ENCODE measurements around the gene DNAJB6.

The DNAJB6 gene

DNA sequence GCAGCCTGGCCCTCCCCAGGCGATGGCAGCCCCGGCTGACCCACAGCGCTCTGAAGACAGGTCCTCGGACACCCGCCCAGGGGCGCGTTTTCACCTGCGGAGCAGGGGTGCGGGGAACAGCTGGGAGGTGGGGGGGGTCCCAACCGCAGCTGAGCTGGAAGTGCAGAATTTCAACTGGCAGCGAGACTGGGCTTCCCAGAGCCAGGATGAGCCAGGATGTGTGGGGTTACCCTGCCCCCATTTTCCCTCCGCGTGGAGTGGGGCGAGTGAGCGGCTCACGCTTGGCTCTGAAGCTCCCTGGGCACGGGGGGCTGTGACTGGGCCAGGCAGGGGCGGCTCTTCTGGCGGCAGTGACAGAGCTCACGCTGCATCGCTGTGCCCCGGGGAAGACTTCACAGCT is 70.2 kb downstream of the DNAJB6 start:
- Histone ChIP-seq H3K27ac (ENCODE audit: insufficient read depth in 1 of 2, low read depth in 1 of 2, low read length in 2 of 2, poor library complexity in 1 of 2, severe bottlenecking in 2 of 2) (no peak overlapping the region), H3K4me3 (ENCODE audit: control insufficient read depth in 1 of 7, extremely low read depth in 1 of 7, insufficient read depth in 4 of 7, low read depth in 2 of 7, low read length in 6 of 7) (no peak overlapping the region), H3K9me3 (ENCODE audit: control extremely low read depth in 1 of 5, control insufficient read depth in 4 of 5, insufficient read depth in 2 of 5, low read depth in 1 of 5, low read length in 4 of 5) (no peaks in the 10 kb centered on the region), H3K36me3 (ENCODE audit: control insufficient read depth in 4 of 4, insufficient read depth in 4 of 4, low read length in 3 of 4) (peaks cover 3 to 65% (median 30%) of the 10 kb centered on the region in 4 experiments), H3K4me1 (ENCODE audit: control extremely low read depth in 1 of 4, control insufficient read depth in 4 of 4, insufficient read depth in 4 of 4, low read length in 3 of 4) (peaks cover 0 to 47% (median 42%) of the 10 kb centered on the region in 4 experiments), H3K27me3 (replicated peaks in 2 of 5; ENCODE audit: control insufficient read depth in 4 of 5, insufficient read depth in 5 of 5, low read length in 4 of 5) (no peaks in the 10 kb centered on the region)
- POLR2A ChIA-PET, result interaction anchor here (0.6 kb wide), 1 partner anchor 17 kb away, joined by 3 read pairs; no protein-coding TSS in a partner anchor
- CTCF ChIA-PET, result interaction anchor here (1.1 to 2.0 kb wide), 4 partner anchors 10 to 25 kb away, joined by 3 to 13 read pairs (median 4); no protein-coding TSS in a partner anchor
- no peak for DNase-seq
- WGBS (ENCODE audit: insufficient coverage), result 96% methylated on average over 19 of the region's 22 CpGs

DNA sequence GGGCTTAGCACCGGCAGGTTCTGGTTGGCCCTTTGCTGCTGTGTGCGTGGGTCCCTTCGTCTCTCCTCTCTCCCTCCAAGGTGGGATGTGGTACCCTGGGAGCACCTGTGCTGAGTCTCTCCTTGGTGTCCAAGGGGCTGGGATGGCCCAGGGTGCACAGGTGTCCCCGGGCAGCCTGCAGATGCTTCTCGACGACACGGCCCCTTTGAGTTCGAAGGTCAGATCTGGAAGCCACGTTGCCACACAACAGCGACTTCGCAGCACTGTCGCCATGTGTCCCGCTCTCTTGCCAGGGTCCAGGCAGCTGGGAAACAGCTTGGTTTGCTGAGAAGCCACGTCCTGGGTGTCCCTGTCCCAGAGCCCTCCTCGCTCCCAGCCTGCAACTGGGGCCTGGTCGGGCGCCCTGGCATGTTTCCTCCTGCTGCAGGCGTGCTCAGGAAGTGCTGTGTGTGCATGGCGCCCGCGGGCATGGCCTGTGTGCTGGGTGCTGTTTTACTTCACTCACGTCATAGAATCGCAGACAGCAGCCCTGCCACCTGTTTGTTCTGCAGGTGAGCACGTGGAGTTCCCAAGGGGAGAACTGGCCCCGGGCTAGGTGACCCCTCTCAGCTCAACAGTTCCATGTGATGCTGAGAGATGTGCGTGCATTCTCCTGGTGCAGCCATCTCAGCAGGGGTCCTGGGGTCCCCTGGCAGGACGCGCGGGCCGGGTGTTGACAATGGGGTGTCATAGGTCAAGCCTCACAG is 70.9 kb downstream of the DNAJB6 start:
- Histone ChIP-seq H3K9me3 (ENCODE audit: control extremely low read depth in 1 of 5, control insufficient read depth in 4 of 5, insufficient read depth in 2 of 5, low read depth in 1 of 5, low read length in 4 of 5) (no peaks in the 10 kb centered on the region), H3K4me1 (ENCODE audit: control extremely low read depth in 1 of 4, control insufficient read depth in 4 of 4, insufficient read depth in 4 of 4, low read length in 3 of 4) (peaks cover 0 to 40% (median 35%) of the 10 kb centered on the region in 4 experiments), H3K4me3 (ENCODE audit: control insufficient read depth in 1 of 7, extremely low read depth in 1 of 7, insufficient read depth in 4 of 7, low read depth in 2 of 7, low read length in 6 of 7) (no peak overlapping the region), H3K27me3 (replicated peaks in 2 of 5; ENCODE audit: control insufficient read depth in 4 of 5, insufficient read depth in 5 of 5, low read length in 4 of 5) (no peaks in the 10 kb centered on the region), H3K27ac (ENCODE audit: insufficient read depth in 1 of 2, low read depth in 1 of 2, low read length in 2 of 2, poor library complexity in 1 of 2, severe bottlenecking in 2 of 2) (no peak overlapping the region), H3K36me3 (ENCODE audit: control insufficient read depth in 4 of 4, insufficient read depth in 4 of 4, low read length in 3 of 4) (peaks cover 3 to 66% (median 35%) of the 10 kb centered on the region in 4 experiments)
- ChIA-PET CTCF (interaction anchor here (1.2 to 2.3 kb wide), 5 partner anchors 10 to 25 kb away, joined by 3 to 13 read pairs (median 4); no protein-coding TSS in a partner anchor), POLR2A (no interaction called here)
- DNase-seq, result no peak
- WGBS (ENCODE audit: insufficient coverage), result 87% methylated on average over 30 of the region's 30 CpGs

GRCh38 chr7:157408258-157409101 is 71.7 kb downstream of the DNAJB6 start:
- CTCF ChIA-PET, result interaction anchor here (1.5 to 2.3 kb wide), 2 partner anchors 10 to 24 kb away, joined by 3 to 7 read pairs; no protein-coding TSS in a partner anchor
- POLR2A ChIA-PET, result no interaction called here
- 90% methylated on average over 29 of the region's 29 CpGs for WGBS (ENCODE audit: insufficient coverage)
- no peak overlapping the region for H3K27ac ChIP-seq (ENCODE audit: insufficient read depth in 1 of 2, low read depth in 1 of 2, low read length in 2 of 2, poor library complexity in 1 of 2, severe bottlenecking in 2 of 2)
- H3K36me3 ChIP-seq (ENCODE audit: control insufficient read depth in 4 of 4, insufficient read depth in 4 of 4, low read length in 3 of 4), result peaks cover 3 to 71% (median 39%) of the 10 kb centered on the region in 4 experiments
- H3K4me1 ChIP-seq (ENCODE audit: control extremely low read depth in 1 of 4, control insufficient read depth in 4 of 4, insufficient read depth in 4 of 4, low read length in 3 of 4), result peaks cover 0 to 32% (median 27%) of the 10 kb centered on the region in 4 experiments
- H3K27me3 ChIP-seq (replicated peaks in 2 of 5; ENCODE audit: control insufficient read depth in 4 of 5, insufficient read depth in 5 of 5, low read length in 4 of 5), result no peaks in the 10 kb centered on the region
- H3K4me3 ChIP-seq (ENCODE audit: control insufficient read depth in 1 of 7, extremely low read depth in 1 of 7, insufficient read depth in 4 of 7, low read depth in 2 of 7, low read length in 6 of 7), result no peak overlapping the region
- H3K9me3 ChIP-seq (ENCODE audit: control extremely low read depth in 1 of 5, control insufficient read depth in 4 of 5, insufficient read depth in 2 of 5, low read depth in 1 of 5, low read length in 4 of 5), result no peaks in the 10 kb centered on the region
- no peak for DNase-seq

- H3K4me3 ChIP-seq (ENCODE audit: control insufficient read depth in 1 of 7, extremely low read depth in 1 of 7, insufficient read depth in 4 of 7, low read depth in 2 of 7, low read length in 6 of 7), result no peak overlapping the region
- no peak for DNase-seq
- POLR2A ChIA-PET, result no interaction called here
- H3K9me3 ChIP-seq (ENCODE audit: control extremely low read depth in 1 of 5, control insufficient read depth in 4 of 5, insufficient read depth in 2 of 5, low read depth in 1 of 5, low read length in 4 of 5), result no peaks in the 10 kb centered on the region
- H3K36me3 ChIP-seq (ENCODE audit: control insufficient read depth in 4 of 4, insufficient read depth in 4 of 4, low read length in 3 of 4), result peaks cover 3 to 73% (median 39%) of the 10 kb centered on the region in 4 experiments
- CTCF ChIA-PET, result interaction anchor here (1.5 to 2.3 kb wide), 2 partner anchors 11 to 23 kb away, joined by 3 to 7 read pairs; no protein-coding TSS in a partner anchor
- H3K4me1 ChIP-seq (ENCODE audit: control extremely low read depth in 1 of 4, control insufficient read depth in 4 of 4, insufficient read depth in 4 of 4, low read length in 3 of 4), result peaks cover 0 to 24% (median 20%) of the 10 kb centered on the region in 4 experiments
- no peak overlapping the region for H3K27ac ChIP-seq (ENCODE audit: insufficient read depth in 1 of 2, low read depth in 1 of 2, low read length in 2 of 2, poor library complexity in 1 of 2, severe bottlenecking in 2 of 2)
- H3K27me3 ChIP-seq (replicated peaks in 2 of 5; ENCODE audit: control insufficient read depth in 4 of 5, insufficient read depth in 5 of 5, low read length in 4 of 5), result no peaks in the 10 kb centered on the region
- WGBS (ENCODE audit: insufficient coverage), result 96% methylated on average over 27 of the region's 28 CpGs
Measured at GRCh38 chr7:157409149-157409752, 72.4 kb downstream of the DNAJB6 start.

- Histone ChIP-seq H3K9me3 (ENCODE audit: control extremely low read depth in 1 of 5, control insufficient read depth in 4 of 5, insufficient read depth in 2 of 5, low read depth in 1 of 5, low read length in 4 of 5) (no peaks in the 10 kb centered on the region), H3K4me1 (ENCODE audit: control extremely low read depth in 1 of 4, control insufficient read depth in 4 of 4, insufficient read depth in 4 of 4, low read length in 3 of 4) (peaks cover 0 to 17% (median 13%) of the 10 kb centered on the region in 4 experiments), H3K27ac (ENCODE audit: insufficient read depth in 1 of 2, low read depth in 1 of 2, low read length in 2 of 2, poor library complexity in 1 of 2, severe bottlenecking in 2 of 2) (no peak overlapping the region), H3K27me3 (replicated peaks in 2 of 5; ENCODE audit: control insufficient read depth in 4 of 5, insufficient read depth in 5 of 5, low read length in 4 of 5) (no peaks in the 10 kb centered on the region), H3K36me3 (ENCODE audit: control insufficient read depth in 4 of 4, insufficient read depth in 4 of 4, low read length in 3 of 4) (peaks cover 3 to 79% (median 44%) of the 10 kb centered on the region in 4 experiments), H3K4me3 (ENCODE audit: control insufficient read depth in 1 of 7, extremely low read depth in 1 of 7, insufficient read depth in 4 of 7, low read depth in 2 of 7, low read length in 6 of 7) (no peak overlapping the region)
- 98% methylated on average over 73 of the region's 78 CpGs for WGBS (ENCODE audit: insufficient coverage)
- DNase-seq, result no peak
- CTCF ChIA-PET, result interaction anchor here (1.5 to 2.3 kb wide), 2 partner anchors 12 to 23 kb away, joined by 3 to 7 read pairs; no protein-coding TSS in a partner anchor
- POLR2A ChIA-PET, result interaction anchor here (0.5 kb wide), 1 partner anchor 23 kb away, joined by 4 read pairs; no protein-coding TSS in a partner anchor
Measured at GRCh38 chr7:157409753-157410727, 73.2 kb downstream of the DNAJB6 start.

Measured in common myeloid progenitor, CD34-positive (primary cell).